ENCODE results near the gene SPOP.

The SPOP gene

GRCh38 chr17:49716668-49717364, 38.9 kb upstream of the SPOP start:
- Histone ChIP-seq H2AFZ (ENCODE audit: low read depth, low read length, severe bottlenecking) (no peak overlapping the region), H3K79me2 (ENCODE audit: insufficient read depth, low read length) (no peaks in the 10 kb centered on the region), H4K20me1 (ENCODE audit: low read depth, low read length) (no peaks in the 10 kb centered on the region), H3K36me3 (ENCODE audit: low read length) (no peaks in the 10 kb centered on the region), H3K9ac (ENCODE audit: low read length) (no peak overlapping the region), H3F3A (ENCODE audit: insufficient read depth) (no peaks in the 10 kb centered on the region), H3K27ac (ENCODE audit: low read depth, low read length) (no peak overlapping the region), H3K9me2 (replicated peaks; ENCODE audit: insufficient read depth, low read length) (no peaks in the 10 kb centered on the region), H3K9me3 (ENCODE audit: insufficient read depth, low read length) (no peaks in the 10 kb centered on the region), H3K4me2 (ENCODE audit: low read depth, low read length, poor library complexity, severe bottlenecking) (no peak overlapping the region), H3K27me3 (ENCODE audit: low read length) (no peaks in the 10 kb centered on the region), H3K4me3 (ENCODE audit: insufficient read depth, low read length, poor library complexity, severe bottlenecking) (no peak overlapping the region)
- no peak for TF ChIP-seq CTCF (IDR thresholded peaks at IDR 0.05; ENCODE audit: insufficient read depth, low read length, poor library complexity, severe bottlenecking)
- no peak for TF ChIP-seq EZH2phosphoT487 (conservative IDR thresholded peaks at IDR 0.05; ENCODE audit: low read length)

- Histone ChIP-seq H2AFZ (ENCODE audit: low read depth, low read length, severe bottlenecking) (no peak overlapping the region), H3K9ac (ENCODE audit: low read length) (no peak overlapping the region)
- no peak for TF ChIP-seq EZH2phosphoT487 (conservative IDR thresholded peaks at IDR 0.05; ENCODE audit: low read length)
- no peak for TF ChIP-seq CTCF (IDR thresholded peaks at IDR 0.05; ENCODE audit: insufficient read depth, low read length, poor library complexity, severe bottlenecking)
Observed at GRCh38 chr17:49715717-49716279, 37.9 kb upstream of the SPOP start.

GRCh38 chr17:49715216-49715615, 37.3 kb upstream of the SPOP start:
- H3K9me3 ChIP-seq (ENCODE audit: insufficient read depth, low read length): no peaks in the 10 kb centered on the region
- H3K9ac ChIP-seq (ENCODE audit: low read length): no peak overlapping the region
- H4K20me1 ChIP-seq (ENCODE audit: low read depth, low read length): no peaks in the 10 kb centered on the region
- no peaks in the 10 kb centered on the region for H3K79me2 ChIP-seq (ENCODE audit: insufficient read depth, low read length)
- no peak for TF ChIP-seq CTCF (IDR thresholded peaks at IDR 0.05; ENCODE audit: insufficient read depth, low read length, poor library complexity, severe bottlenecking)
- no peaks in the 10 kb centered on the region for H3K9me2 ChIP-seq (replicated peaks; ENCODE audit: insufficient read depth, low read length)
- H3K4me3 ChIP-seq (ENCODE audit: insufficient read depth, low read length, poor library complexity, severe bottlenecking): no peak overlapping the region
- H3K27me3 ChIP-seq (ENCODE audit: low read length): no peaks in the 10 kb centered on the region
- H3K36me3 ChIP-seq (ENCODE audit: low read length): no peaks in the 10 kb centered on the region
- no peak overlapping the region for H2AFZ ChIP-seq (ENCODE audit: low read depth, low read length, severe bottlenecking)
- no peak overlapping the region for H3K4me2 ChIP-seq (ENCODE audit: low read depth, low read length, poor library complexity, severe bottlenecking)
- no peaks in the 10 kb centered on the region for H3F3A ChIP-seq (ENCODE audit: insufficient read depth)
- no peak overlapping the region for H3K27ac ChIP-seq (ENCODE audit: low read depth, low read length)

More at GRCh38 chr17:49715717-49716279, 37.9 kb upstream of the SPOP start:
- Histone ChIP-seq H3K27me3 (ENCODE audit: low read length) (no peaks in the 10 kb centered on the region), H3K79me2 (ENCODE audit: insufficient read depth, low read length) (no peaks in the 10 kb centered on the region), H3K9me3 (ENCODE audit: insufficient read depth, low read length) (no peaks in the 10 kb centered on the region), H3K27ac (ENCODE audit: low read depth, low read length) (no peak overlapping the region), H3K36me3 (ENCODE audit: low read length) (no peaks in the 10 kb centered on the region), H3K9me2 (replicated peaks; ENCODE audit: insufficient read depth, low read length) (no peaks in the 10 kb centered on the region), H3F3A (ENCODE audit: insufficient read depth) (no peaks in the 10 kb centered on the region), H3K4me3 (ENCODE audit: insufficient read depth, low read length, poor library complexity, severe bottlenecking) (no peak overlapping the region), H3K4me2 (ENCODE audit: low read depth, low read length, poor library complexity, severe bottlenecking) (no peak overlapping the region), H4K20me1 (ENCODE audit: low read depth, low read length) (no peaks in the 10 kb centered on the region)

All from SU-DHL-6 (cell line).